Limb (tissue), 2 donors: ENCODE data around the gene OVCA2.

Experiments used
- DNase-seq, 2 donors: peaks; one replicate each; pipeline ENCODE4 v3.0.0-alpha.2; 2016; ENCODE audit errors: extremely low spot score in 2 of 2

The OVCA2 gene

DNA sequence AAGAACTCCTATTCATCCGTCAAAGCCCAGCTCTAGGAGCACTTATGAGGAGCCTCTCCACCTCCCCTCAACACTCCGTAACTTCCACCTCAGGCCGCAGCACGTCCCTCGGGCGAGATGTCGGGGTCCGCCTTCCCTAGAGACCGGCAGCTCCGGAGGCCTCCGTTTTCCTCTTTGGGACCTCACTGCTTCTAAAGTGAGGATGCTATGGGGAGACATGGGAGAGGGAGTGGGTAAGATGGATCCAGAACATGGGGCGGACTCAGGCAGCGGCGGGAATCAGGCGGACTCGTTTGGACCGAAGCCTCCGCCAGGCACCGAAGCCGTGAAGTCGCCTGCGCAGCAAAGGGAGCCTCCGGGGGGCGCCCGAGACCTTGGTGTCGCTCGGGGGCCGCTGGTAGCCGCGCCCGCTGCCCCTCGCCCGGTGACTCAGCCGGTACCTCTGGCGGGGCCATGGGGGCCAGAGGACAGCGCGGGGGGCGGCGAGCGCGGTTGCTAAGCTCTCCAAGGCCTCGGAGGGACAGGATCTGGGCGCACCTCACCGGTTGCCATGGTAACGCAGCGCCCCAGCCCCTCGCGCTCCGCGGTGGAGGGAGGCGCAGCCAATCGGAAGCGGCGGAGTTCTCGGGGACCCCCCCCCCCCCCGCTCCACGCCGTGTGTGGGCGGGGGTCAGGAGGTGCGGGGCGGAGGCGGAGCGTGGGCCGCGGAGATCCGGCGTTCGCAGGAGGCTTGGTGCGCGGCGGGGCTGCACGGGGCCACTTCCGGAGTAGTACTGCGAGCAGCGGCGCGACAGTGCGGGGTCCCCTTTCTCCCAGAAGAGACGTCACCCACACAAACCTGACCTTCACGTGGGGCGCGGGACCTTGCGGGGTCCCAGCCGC lies 11.8 kb downstream of the OVCA2 start:
- peak; percentile 59 to 87 for DNase-seq

DNA sequence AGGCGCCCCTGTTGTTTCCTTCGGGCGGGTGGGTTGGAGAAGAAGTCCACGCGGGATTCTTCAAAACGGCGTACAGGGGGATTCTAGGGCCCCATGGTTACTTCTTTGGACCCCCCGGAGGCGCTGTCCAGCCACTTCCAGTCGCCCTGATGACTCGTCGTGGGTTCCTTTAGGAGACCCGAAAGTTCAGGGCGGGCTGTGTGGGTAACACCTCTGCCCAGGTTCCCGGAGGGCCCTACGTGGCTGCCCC lies 12.4 kb downstream of the OVCA2 start:
- peak in 1 of 2 donors; percentile 78 for DNase-seq

DNA sequence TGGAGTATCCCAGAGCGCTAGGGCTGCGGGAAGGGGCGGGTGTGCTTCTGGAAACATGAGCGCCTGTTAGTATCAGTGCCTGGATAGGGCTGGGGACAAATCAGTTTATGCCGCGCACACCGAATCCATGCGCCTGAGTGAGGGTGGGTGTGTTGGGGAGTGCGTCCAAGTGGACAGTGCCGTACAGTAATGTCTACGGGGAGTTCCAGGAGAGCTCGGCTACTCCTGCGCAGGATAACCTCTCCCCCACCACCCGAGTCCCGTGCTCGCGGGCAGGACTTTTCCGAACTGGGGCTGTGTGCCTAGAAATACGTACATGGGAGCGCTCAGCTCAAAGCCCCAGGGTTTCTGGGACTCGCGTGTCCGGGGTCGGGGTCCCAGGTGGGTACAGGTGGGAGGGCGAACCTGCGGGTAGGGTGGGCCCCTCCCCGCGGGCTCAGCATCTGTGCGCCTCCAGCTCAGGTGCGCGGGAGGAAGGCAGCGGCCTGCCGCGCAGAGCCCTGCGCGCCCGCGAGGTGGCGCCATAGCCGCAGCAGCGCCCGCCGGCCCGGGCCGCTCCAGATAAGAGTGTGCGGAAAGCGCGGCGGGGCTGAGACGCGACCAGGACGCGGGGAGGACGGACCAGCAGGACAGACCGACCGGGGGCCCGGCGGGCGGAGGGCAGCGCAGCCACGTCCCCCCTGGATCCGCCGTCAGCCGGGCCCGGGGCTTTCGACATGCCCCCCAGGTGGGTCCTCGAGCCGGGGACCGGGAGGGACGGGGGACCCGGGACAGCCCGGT lies 12.9 kb downstream of the OVCA2 start, which contains the start of gene HIC1:
Gene HIC1 (plus strand): TSS at position 592 of the 780 bp plus-strand sequence. CDS start 1,588 bp downstream, outside the sequence.
- DNase-seq: peak; percentile 80 to 90

DNA sequence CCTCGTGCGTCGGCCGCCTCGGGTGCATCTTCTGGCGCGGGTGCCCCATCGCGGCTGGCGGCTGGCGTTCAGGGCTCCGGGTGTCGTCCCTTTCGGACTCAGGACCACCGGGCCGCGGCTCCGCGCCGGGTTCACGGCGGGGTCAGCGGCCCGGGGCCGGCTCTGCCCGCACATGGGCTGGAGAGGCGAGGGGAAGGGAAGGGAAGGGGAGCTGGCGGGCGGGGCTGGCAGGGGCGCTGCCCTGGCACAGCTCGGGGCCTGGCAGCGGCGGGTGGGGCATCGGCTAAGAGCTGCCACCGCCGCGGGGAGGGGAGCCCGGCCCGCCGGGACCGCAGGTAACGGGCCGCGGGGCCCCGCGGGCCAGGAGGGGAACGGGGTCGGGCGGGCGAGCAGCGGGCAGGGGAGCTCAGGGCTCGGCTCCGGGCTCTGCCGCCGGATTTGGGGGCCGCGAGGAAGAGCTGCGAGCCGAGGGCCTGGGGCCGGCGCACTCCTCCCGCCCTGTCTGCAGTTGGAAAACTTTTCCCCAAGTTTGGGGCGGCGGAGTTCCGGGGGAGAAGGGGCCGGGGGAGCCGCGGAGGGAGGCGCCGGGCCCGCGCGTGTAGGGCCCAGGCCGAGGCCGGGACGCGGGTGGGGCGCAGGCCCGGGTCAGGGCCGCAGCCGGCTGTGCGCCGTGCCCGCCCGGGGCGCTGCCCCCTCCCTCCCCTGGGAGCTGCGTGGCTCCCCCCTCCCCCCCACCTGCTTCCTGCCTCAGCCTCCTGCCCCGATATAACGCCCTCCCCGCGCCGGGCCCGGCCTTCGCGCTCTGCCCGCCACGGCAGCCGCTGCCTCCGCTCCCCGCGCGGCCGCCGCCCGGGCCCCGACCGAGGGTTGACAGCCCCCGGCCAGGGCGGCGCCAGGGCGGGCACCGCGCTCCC lies 13.7 kb downstream of the OVCA2 start:
- peak in 1 of 2 donors; percentile 7 for DNase-seq

DNA sequence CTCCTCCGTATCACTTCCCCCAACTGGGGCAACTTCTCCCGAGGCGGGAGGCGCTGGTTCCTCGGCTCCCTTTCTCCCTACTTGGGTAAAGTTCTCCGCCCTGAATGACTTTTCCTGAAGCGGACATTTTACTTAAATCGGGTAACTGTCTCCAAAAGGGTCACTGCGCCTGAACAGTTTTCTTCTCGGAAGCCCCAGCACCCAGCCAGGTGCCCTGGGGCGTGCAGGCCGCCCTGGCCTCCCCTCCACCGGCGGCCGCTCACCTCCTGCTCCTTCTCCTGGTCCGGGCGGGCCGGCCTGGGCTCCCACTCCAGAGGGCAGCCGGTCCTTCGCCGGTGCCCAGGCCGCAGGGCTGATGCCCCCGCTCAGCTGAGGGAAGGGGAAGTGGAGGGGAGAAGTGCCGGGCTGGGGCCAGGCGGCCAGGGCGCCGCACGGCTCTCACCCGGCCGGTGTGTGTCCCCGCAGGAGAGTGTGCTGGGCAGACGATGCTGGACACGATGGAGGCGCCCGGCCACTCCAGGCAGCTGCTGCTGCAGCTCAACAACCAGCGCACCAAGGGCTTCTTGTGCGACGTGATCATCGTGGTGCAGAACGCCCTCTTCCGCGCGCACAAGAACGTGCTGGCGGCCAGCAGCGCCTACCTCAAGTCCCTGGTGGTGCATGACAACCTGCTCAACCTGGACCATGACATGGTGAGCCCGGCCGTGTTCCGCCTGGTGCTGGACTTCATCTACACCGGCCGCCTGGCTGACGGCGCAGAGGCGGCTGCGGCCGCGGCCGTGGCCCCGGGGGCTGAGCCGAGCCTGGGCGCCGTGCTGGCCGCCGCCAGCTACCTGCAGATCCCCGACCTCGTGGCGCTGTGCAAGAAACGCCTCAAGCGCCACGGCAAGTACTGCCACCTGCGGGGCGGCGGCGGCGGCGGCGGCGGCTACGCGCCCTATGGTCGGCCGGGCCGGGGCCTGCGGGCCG lies 14.7 kb downstream of the OVCA2 start:
- DNase-seq: peak in 1 of 2 donors; percentile 73

DNA sequence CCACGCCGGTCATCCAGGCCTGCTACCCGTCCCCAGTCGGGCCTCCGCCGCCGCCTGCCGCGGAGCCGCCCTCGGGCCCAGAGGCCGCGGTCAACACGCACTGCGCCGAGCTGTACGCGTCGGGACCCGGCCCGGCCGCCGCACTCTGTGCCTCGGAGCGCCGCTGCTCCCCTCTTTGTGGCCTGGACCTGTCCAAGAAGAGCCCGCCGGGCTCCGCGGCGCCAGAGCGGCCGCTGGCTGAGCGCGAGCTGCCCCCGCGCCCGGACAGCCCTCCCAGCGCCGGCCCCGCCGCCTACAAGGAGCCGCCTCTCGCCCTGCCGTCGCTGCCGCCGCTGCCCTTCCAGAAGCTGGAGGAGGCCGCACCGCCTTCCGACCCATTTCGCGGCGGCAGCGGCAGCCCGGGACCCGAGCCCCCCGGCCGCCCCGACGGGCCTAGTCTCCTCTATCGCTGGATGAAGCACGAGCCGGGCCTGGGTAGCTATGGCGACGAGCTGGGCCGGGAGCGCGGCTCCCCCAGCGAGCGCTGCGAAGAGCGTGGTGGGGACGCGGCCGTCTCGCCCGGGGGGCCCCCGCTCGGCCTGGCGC lies 15.4 kb downstream of the OVCA2 start:
- peak in 1 of 2 donors; percentile 65 for DNase-seq

DNA sequence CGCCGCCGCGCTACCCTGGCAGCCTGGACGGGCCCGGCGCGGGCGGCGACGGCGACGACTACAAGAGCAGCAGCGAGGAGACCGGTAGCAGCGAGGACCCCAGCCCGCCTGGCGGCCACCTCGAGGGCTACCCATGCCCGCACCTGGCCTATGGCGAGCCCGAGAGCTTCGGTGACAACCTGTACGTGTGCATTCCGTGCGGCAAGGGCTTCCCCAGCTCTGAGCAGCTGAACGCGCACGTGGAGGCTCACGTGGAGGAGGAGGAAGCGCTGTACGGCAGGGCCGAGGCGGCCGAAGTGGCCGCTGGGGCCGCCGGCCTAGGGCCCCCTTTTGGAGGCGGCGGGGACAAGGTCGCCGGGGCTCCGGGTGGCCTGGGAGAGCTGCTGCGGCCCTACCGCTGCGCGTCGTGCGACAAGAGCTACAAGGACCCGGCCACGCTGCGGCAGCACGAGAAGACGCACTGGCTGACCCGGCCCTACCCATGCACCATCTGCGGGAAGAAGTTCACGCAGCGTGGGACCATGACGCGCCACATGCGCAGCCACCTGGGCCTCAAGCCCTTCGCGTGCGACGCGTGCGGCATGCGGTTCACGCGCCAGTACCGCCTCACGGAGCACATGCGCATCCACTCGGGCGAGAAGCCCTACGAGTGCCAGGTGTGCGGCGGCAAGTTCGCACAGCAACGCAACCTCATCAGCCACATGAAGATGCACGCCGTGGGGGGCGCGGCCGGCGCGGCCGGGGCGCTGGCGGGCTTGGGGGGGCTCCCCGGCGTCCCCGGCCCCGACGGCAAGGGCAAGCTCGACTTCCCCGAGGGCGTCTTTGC lies 16.2 kb downstream of the OVCA2 start:
- peak; percentile 1 to 76 for DNase-seq

DNA sequence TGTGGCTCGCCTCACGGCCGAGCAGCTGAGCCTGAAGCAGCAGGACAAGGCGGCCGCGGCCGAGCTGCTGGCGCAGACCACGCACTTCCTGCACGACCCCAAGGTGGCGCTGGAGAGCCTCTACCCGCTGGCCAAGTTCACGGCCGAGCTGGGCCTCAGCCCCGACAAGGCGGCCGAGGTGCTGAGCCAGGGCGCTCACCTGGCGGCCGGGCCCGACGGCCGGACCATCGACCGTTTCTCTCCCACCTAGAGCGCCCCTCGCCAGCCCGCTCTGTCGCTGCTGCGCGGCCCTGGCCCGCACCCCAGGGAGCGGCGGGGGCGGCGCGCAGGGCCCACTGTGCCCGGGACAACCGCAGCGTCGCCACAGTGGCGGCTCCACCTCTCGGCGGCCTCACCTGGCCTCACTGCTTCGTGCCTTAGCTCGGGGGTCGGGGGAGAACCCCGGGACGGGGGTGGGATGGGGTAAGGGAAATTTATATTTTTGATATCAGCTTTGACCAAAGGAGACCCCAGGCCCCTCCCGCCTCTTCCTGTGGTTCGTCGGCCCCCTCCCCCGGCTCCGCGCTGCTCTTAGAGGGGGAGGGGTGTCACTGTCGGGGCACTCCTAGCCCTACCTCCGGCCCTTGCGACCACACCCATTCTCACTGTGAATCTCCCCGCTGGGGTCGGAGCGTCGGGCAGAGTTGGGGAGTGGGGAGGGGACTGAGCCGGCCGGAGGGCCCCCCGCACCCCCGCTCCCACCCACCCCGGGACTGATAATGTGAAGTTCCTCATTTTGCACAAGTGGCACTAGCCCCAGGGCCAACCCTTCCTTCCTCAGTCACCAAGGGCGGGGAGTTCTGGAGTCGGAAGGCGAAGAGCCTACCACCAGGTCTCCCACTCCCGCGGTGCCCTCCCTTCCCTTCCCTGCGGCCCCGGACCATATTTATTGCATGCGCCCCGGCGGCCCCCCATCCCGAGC lies 17.0 kb downstream of the OVCA2 start:
- DNase-seq: peak in 1 of 2 donors; percentile 7

DNA sequence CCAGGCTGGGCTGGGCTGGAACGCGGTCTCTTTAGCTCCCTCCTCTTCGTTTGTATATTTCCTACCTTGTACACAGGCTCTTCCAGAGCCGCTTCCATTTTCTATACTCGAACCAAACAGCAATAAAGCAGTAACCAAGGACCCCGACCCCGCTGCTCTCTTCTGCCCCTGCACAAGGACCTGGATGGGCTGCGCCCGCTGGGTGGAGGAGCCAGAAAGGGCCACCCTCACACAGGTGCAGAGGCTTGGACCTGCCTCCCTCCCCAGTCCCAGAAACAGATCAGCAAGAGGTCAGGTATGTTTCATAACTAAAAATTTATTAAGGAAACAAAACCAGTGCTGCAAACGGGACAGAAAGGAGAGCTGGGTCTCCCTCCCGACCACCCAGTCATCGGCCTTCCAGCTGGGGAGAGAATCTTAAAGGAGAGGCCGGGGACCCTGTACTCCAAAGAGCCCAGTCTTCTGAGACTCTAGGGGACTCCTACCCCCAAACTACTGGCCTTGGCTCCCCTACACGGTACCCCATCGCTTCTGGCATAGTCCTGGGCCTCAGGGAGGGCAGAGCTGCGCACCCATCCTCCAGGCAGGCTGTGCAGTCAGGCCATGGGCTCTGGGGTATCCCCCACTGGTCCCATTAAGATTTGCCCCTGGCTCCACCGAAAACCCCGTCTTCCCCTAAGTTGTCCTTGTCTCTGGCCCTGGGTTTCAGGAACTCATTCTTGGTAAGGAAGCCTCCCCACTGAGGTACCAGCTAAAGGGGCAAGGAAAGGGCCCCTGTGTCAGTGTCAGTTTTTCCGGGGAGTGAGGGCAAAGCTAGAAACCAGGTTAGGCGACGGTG lies 17.9 kb downstream of the OVCA2 start:
- DNase-seq: peak; percentile 0 to 32

DNA sequence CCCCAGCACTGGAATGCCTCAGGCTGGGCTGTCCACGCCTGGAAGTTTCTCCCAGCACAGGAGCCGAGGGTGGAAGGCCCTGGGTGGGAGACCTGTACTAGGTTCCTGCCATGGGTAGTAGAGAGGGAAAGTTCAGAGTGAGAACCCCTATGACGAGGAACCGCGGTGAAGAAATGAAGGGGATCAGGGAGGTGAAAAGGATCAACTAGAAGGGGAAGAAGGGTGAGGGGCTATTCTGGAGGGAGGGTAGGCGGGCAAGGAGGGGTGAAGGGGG lies 18.5 kb downstream of the OVCA2 start:
- DNase-seq: peak in 1 of 2 donors; percentile 0

DNA sequence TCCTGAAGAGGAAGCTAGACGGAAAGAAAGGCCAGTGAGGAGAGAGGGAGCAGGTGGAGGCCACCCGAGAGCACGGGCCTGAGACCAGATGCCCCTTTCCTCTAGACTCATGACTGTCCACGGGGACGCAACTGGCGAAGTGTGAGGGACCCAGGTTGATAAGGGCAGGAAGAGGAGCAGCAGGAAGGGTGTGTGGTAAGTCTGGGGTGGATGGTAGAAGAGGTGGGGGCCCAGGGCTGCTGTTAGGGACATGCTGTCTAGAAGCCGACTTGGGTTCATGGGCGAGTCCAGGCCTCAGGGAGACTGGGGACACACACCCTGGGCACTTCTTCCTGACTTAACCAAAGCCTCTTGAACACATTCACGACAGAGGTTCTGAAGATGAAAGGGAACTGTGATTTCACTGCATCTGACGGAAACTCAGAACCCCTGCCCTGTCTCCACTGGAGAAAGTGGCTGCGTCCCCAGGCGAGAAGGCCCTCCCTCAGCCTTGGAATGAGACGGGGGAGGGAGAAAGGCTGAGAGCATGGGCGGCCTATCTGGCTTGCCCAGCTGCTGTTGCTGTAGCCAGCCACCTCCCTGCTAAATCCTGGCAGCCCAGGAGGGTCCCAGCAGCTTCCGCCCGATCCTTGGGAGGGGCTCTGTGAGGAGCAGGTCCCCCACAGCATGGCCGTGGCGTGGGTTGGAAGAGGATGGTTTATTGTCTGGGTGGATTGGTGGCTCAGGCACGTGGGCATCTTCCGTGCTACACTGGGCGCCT lies 19.0 kb downstream of the OVCA2 start:
- peak in 1 of 2 donors; percentile 1 for DNase-seq

DNA sequence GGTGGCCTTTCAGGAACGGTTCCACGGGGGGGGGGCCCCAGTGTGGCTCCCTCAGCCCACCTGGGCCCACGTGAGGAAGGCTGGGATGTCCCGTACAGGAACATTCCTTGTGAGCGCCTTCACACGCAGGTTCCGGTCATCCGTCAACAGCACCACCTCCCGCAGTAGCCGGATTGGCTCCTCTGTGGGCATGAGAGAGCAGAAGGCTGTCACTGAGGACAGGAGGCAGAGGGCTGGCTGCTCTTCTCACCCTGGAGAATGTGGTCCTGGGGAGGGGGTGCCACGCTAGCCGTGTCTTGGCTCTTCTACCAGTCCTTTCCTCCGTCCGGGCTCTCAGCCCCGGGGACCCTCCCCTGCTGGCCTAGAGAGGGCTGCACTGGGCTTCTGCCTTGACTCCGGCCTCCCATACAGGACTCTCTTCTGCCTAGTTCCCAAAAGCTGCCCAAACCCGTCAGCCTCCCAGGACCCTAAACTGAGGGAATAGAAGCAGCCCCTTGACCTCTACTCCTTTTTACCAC lies 19.7 kb downstream of the OVCA2 start:
- peak in 1 of 2 donors; percentile 0 for DNase-seq

DNA sequence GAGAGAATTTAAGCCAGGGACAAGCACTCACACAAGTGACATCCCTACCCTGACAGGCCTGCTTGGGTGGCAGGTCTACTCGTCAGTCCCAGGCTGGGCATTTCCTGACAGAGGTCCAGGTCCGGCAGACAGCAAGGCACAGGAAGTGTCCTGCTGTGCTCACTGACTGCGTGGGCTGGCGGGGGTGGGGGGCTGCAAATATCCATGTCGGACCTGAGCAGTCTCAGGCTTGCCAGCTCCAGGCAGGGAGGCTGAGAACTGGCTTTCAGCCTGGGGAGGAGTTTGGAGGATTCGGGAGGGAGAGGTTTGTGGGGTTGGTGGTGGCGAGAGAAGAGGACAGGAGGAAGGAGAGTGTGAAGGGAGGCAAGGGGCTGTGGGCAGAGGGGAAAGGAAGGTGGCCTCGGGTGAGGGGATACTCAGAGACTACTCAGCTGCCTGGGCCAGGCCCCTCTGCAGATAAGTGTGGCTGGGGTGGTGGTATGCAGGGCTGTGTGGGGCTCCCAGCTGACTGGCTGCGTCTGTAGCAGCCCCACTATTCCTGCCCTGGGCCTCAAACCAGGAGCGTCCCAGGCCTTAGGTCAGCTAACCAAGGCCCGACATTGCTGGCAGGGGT lies 20.9 kb downstream of the OVCA2 start:
- DNase-seq: peak; percentile 10 to 51

DNA sequence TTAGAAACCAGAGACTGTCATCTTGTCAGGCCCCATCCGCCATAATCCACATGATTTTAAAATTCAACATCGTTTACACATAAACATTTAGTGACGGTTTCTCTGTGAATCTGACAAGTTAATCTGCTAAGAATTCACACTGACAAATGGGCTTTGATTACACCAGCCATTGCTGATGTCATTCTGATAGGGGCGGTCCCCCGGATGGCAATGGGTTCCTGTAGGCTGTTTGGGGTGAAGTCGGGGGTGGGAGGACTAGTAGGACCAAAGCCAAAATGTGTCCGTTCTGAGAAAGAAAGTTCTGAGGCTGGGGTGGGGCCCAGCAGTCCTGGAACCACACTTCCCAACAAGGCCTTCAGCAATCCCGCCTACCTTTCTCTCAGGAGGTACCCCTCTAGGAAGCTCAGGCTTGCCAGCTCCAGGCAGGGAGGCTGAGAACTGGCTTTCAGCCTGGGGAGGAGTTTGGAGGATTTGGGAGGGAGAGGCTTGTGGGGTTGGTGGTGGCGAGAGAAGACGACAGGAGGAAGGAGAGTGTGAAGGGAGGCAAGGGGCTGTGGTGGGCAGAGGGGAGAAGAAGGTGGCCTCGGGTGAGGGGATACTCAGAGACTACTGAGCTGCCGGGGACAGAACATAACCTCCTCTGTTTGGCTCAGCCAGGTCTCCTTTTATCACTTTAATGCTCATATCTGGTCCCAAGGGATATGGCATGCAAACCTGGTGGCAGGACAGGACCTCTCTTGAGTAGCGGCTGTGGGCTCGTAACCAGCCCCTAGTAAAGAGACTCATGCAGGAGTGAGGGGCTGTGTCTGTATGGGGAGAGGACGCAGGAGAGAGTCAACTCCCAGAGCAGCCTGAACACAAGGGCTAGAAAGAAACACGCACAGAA lies 21.7 kb downstream of the OVCA2 start:
- peak; percentile 1 to 51 for DNase-seq

DNA sequence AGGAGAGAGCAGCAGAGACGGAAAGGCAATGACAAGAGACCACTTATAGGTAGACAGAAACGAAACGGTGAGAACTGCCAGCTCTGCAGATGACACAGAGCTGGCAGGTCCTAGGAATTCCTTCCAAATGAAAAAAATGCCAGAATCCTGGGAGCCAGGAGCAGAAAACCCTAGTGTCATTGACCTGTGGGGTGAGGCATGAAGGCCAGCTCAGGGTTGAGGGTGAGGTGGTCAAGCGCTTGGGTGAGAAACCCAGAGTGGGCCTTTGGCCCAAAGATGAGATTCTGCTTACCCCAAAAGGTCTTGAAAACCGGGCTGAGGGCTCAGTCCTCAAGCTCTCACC lies 22.3 kb downstream of the OVCA2 start:
- DNase-seq: peak in 1 of 2 donors; percentile 1
